Stimulated activated naive CD8-positive, alpha-beta T cell treated with anti-CD3 and anti-CD28 coated beads, Interleukin-15, Interleukin-2, amounts not matched to agents 100 ng/mL and 50 ng/mL, for 24 hours (primary cell): ENCODE results near the gene YARS1.

Source experiments
- H3K27ac Mint-ChIP-seq: one replicate; pipeline ENCODE4 v1.8.0; 2021; ENCODE audit warnings: mild to moderate bottlenecking, mixed read lengths
- H3K27me3 Mint-ChIP-seq: one replicate; pipeline ENCODE4 v1.8.0; 2021; ENCODE audit warnings: mixed read lengths
- H3K36me3 Mint-ChIP-seq: one replicate; pipeline ENCODE4 v1.8.0; 2021; ENCODE audit warnings: low read depth, mixed read lengths
- H3K4me1 Mint-ChIP-seq: one replicate; pipeline ENCODE4 v1.8.0; 2021; ENCODE audit warnings: low read depth, mixed read lengths
- H3K4me3 Mint-ChIP-seq: one replicate; pipeline ENCODE4 v1.8.0; 2021; ENCODE audit warnings: mild to moderate bottlenecking, mixed read lengths
- H3K9me3 Mint-ChIP-seq: one replicate; pipeline ENCODE4 v1.8.0; 2021; ENCODE audit warnings: mixed read lengths

YARS1 gene

DNA sequence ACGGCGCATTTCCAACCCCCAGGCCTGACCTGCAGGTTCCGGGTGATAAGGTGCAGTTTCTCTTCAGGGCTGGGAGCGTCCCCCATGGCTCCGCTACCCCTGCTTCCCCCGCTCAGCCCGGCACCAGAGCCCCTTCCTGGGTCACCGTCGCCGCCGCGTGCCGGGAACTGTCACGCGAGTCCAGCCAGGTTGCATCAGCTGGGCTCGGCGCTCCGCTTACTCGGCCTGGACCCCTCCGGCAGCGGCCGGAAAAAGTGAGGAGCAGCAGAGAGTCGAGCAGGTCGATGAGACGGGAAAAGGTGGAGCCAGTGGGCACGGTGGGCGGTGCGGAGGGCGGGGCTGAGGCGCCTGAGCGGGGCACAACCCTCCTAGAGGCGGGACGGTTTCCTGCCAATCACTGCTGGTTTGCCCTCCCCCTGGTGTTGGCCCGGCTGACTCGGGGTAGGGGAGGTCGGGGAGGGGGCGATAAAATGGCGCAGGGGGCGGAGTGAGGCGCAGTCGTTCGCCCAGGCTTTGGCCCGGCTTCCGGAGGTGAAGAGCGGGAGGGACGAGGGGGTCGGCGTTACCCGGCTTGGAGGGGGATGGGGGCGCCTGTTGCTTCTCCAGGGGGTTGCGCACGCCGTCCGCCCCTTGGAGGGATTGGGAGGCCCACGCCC lies at the start of gene YARS1, which contains the start of gene S100PBP:
Gene YARS1, minus strand, starts transcription at position 200 of the 656 bp plus-strand sequence. Its CDS starts 114 bp downstream, at position 86.
Gene S100PBP, plus strand, starts transcription at position 495 of the 656 bp plus-strand sequence. CDS start 8,447 bp downstream, outside the sequence.
- peaks cover 69% of the 10 kb centered on the region for H3K4me1 Mint-ChIP-seq

DNA sequence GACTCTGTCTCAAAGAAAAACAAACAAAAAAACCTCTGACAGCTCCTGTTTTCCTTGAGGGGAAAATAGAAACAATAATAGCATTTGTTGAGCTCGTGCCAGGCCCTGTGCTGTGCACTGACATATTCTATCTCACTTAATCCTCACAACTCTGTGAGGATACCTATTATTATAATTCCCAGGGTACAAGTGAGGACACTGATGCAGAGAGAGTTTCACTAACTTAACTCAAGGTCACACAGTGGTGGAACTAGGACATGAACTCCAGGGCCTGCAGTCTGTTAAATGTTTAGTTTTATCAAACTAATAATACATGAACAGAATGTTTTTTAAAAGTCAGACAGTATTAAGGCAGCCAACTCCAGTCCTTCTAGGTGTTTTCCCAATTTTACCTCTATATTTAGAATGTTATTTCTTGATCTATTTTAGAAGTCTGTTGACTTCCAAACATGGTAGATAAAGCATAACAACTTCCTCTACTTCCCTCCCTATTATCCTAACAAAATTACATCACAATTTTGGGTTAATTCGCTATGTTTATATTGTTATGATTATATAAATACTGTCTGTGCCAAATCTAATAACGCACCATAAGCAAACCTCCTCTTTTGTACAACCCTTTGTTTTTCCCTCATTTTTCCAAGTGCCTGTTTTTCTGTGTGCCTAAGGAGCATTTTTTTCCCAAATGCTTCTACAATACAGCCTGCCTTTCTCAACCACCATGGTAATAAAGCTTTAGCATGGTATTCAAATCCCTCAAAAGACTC lies 48.7 kb upstream of the YARS1 start:
- H3K27me3 Mint-ChIP-seq, result peaks cover 15% of the 10 kb centered on the region
- peaks cover 22% of the 10 kb centered on the region for H3K36me3 Mint-ChIP-seq
- no peak overlapping the region for H3K27ac Mint-ChIP-seq
- peaks cover 3% of the 10 kb centered on the region for H3K4me1 Mint-ChIP-seq
- no peaks in the 10 kb centered on the region for H3K9me3 Mint-ChIP-seq
- no peak overlapping the region for H3K4me3 Mint-ChIP-seq

More for the DNA sequence above, at the start of gene YARS1, which contains the start of gene S100PBP:
- peak within 1 kb of the TSS; percentile 98 for H3K27ac Mint-ChIP-seq
- H3K27me3 Mint-ChIP-seq, result no peaks in the 10 kb centered on the region
- peaks cover 39% of the 10 kb centered on the region for H3K36me3 Mint-ChIP-seq
- H3K4me3 Mint-ChIP-seq, result peak within 1 kb of the TSS; percentile 97
- H3K9me3 Mint-ChIP-seq, result peaks cover 5% of the 10 kb centered on the region

DNA sequence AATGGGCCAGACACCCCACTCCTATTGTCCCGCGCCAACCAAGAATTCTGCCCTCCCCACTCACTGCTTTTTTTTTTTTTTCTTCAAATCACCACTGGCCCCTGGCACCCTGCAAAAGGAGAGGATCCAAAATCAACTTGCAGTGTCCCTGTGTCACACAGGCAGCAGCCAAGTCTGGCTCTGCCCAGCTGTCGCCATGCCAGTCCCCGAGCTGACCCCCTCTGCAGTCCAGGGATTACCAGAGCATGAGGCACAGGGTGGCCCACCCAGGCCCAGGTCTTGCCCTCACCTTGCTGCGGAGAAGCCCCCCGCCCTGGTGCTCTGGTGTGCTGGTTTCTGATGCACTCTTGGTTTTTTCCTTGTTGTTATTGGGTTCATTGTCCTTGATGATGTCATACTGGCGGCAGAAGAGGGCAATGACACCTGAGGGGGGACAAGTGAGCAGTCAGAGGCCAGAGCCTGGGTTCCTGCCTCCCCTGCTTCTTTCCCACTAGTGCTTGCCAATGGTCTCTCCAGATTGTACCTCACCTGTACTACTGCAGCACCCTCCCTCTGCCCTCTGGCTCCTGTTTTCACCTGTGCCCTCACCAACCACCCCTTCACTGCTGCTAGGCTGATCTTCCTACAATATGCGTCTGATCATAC lies 47.3 kb upstream of the YARS1 start:
- no peaks in the 10 kb centered on the region for H3K4me1 Mint-ChIP-seq
- peaks cover 22% of the 10 kb centered on the region for H3K36me3 Mint-ChIP-seq
- no peaks in the 10 kb centered on the region for H3K9me3 Mint-ChIP-seq

DNA sequence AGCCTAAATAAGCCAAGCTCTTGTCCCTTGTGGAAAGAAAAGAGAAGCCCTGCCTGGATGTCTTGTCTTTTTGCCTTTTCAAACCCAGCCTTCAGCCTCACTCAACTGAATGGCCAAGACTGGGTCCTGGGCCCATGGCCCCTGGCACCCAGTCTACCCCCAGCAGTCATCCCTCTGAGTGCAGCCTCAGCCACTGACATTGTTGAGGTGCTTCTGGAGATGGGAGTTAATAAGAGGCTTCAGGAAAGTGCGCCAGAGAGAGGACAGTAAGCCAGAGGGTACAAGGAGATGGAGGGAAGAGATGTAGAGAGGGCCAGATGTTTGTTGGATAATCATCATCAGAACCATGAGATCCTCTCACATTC lies 46.7 kb upstream of the YARS1 start:
- Mint-ChIP-seq H3K4me1 (no peaks in the 10 kb centered on the region), H3K36me3 (peaks cover 22% of the 10 kb centered on the region), H3K9me3 (no peaks in the 10 kb centered on the region), H3K4me3 (no peak overlapping the region), H3K27ac (no peak overlapping the region), H3K27me3 (no peaks in the 10 kb centered on the region)

More for the DNA sequence above, 47.3 kb upstream of the YARS1 start:
- no peak overlapping the region for H3K27ac Mint-ChIP-seq
- no peak overlapping the region for H3K4me3 Mint-ChIP-seq
- H3K27me3 Mint-ChIP-seq, result peaks cover 6% of the 10 kb centered on the region

DNA sequence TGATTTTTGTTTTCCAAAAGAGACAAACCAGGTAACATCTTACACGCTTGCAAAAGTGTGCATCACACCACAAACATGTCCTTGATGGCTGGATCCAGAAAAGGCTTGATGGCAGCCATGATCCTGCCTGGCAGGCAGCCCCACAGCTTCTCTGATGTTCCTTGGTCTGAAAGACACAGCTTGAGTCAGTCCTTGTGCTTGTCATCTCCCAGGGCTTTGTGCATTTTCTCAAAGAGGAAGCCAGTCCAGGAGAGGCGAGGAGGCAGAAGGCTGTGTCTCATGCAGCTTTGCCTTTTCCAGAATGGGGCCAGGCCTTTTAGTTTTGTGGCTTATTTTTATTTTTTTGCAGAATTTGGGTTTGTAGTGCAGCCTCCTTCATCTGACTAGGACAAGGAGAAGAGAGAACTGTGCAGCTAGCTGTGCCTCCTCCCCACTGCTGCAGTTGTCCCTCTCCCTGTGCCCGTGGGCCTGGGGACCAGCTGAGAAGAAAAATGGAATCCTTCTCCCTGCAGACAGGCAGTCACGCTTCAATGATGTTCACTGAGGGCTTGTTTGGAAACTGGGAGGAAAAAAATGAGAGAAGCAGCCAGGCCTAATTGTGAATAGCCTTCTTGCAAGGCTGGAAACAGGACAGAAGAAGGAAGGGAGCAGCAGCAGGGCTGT lies 46.2 kb upstream of the YARS1 start:
- Mint-ChIP-seq H3K4me3 (no peak overlapping the region), H3K4me1 (no peaks in the 10 kb centered on the region), H3K27ac (no peak overlapping the region), H3K9me3 (no peaks in the 10 kb centered on the region), H3K27me3 (no peaks in the 10 kb centered on the region), H3K36me3 (peaks cover 22% of the 10 kb centered on the region)

DNA sequence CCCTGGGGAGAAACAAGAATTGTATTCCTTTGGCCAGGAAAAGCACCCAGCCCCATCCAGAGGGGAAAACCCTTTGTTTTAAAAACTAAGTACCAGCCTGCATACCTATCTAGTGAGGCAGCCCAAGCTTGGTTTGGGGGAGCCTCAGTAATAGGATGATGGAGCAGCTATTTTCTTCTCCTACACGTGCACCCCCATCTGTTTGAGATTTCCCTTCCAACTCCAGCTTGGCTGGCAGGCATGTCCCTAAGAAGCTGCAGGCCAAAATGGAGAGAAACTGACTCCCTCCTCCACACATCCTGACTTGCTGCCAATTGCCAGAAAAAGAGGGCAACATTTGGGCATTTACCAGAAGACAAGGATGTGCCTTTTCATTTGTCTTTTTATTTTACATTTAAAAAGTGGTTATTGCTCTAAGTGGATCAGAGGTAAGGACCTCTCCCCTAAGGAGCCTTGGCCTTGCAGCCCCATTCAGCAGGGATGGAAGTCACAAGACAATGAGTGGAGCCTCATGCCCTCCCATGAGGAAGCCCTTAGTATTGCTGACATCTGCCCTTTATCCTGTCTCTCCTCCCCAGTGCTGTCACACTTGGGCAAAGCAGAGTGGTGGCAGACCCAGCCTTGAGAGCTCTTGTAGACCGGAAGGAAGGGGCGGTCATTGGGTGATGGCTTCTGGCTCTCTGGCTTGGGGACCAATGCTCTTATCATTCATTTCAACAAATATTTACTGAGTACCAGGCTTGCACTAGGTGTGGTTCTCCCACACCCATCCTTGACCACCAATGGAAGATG lies 44.9 kb upstream of the YARS1 start:
- Mint-ChIP-seq H3K27ac (no peak overlapping the region), H3K4me3 (no peak overlapping the region), H3K36me3 (peaks cover 30% of the 10 kb centered on the region), H3K4me1 (no peaks in the 10 kb centered on the region), H3K27me3 (no peaks in the 10 kb centered on the region), H3K9me3 (no peaks in the 10 kb centered on the region)

DNA sequence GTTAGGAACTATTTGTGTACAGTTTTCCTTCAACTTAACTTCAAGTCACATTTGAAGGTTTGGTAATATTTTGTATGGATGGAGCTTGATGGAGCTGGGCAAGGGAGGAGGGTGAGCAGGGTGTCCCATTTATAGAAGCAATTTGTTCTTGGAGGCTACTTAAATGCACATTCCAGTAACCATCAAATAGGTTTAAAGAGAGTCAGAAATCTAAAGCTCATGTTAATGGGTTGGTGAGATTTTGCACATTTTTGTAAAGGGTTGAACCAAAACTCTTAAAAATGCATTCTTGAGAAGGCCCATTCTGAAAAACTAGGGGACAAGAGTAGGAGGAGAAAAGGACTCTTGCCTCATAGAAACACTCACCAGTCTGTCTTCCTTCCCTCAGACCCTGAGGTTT lies 43.4 kb upstream of the YARS1 start:
- Mint-ChIP-seq H3K36me3 (peaks cover 43% of the 10 kb centered on the region), H3K4me3 (no peak overlapping the region), H3K9me3 (no peaks in the 10 kb centered on the region), H3K27me3 (no peaks in the 10 kb centered on the region), H3K27ac (no peak overlapping the region), H3K4me1 (no peaks in the 10 kb centered on the region)

DNA sequence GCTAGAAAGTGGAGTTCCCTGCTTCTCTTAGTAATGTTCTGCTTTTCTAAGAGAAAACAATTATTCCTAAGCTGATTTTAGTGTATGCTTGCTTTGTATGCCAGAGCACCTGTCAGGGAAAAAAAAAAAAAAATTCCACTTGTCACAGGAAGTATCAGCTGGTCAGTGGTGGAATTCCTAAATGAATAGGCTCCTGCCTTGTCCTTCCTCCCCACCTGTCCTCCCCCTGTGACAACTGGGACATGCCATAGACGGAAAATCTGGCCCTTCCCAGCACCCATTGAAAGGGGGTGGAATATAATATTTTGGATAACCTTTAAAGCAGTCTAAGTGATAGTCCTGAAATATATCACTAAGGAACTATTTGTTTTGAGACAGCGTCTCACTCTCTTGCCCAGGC lies 42.8 kb upstream of the YARS1 start:
- Mint-ChIP-seq H3K9me3 (no peaks in the 10 kb centered on the region), H3K4me3 (no peak overlapping the region), H3K27me3 (no peaks in the 10 kb centered on the region), H3K27ac (no peak overlapping the region), H3K4me1 (no peaks in the 10 kb centered on the region), H3K36me3 (peaks cover 44% of the 10 kb centered on the region)

DNA sequence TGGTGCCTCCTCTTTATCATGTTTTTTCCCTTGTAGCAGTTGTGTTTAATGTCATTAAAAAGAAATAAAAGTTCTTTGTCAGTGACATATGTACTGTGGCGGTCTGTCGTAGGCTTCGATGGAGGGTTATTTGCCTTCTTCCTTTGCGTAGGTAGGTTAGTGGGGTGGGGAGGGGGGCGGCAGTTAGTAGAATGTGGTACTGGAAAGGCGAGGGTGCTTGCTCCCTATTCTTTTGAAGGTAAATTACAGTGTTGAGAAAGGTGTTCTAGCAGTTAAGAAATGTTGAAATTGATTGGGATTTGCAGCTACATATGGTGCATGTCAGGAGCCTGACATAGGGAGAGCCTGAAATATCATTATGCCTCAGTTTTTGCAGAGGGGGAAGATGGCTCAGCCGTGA lies 41.6 kb upstream of the YARS1 start:
- Mint-ChIP-seq H3K9me3 (no peaks in the 10 kb centered on the region), H3K4me1 (no peaks in the 10 kb centered on the region), H3K27ac (no peak overlapping the region), H3K4me3 (no peak overlapping the region), H3K36me3 (peaks cover 52% of the 10 kb centered on the region), H3K27me3 (no peaks in the 10 kb centered on the region)

DNA sequence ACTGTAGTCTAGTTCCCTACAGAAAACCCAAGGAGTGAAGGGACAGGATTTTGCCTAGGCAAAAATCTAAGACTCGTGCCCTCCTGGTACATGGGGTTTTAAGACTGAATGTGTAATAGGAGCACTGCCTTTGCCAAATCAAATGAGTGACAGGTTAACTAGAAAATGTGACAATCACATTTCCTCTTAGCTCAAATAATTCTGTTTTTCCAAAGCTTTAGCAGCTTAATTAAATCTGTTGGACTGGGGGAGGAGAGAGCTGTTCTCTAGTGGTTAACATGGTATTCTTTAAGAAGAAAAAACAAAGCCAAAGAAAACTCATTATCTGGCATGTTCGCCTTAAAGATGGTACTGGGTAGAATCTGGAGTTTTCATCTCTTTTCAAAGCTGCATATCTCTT lies 41.0 kb upstream of the YARS1 start:
- no peak overlapping the region for H3K27ac Mint-ChIP-seq
- no peak overlapping the region for H3K4me3 Mint-ChIP-seq
- H3K4me1 Mint-ChIP-seq, result no peaks in the 10 kb centered on the region
- H3K27me3 Mint-ChIP-seq, result no peaks in the 10 kb centered on the region
- H3K36me3 Mint-ChIP-seq, result peaks cover 53% of the 10 kb centered on the region
- no peaks in the 10 kb centered on the region for H3K9me3 Mint-ChIP-seq

DNA sequence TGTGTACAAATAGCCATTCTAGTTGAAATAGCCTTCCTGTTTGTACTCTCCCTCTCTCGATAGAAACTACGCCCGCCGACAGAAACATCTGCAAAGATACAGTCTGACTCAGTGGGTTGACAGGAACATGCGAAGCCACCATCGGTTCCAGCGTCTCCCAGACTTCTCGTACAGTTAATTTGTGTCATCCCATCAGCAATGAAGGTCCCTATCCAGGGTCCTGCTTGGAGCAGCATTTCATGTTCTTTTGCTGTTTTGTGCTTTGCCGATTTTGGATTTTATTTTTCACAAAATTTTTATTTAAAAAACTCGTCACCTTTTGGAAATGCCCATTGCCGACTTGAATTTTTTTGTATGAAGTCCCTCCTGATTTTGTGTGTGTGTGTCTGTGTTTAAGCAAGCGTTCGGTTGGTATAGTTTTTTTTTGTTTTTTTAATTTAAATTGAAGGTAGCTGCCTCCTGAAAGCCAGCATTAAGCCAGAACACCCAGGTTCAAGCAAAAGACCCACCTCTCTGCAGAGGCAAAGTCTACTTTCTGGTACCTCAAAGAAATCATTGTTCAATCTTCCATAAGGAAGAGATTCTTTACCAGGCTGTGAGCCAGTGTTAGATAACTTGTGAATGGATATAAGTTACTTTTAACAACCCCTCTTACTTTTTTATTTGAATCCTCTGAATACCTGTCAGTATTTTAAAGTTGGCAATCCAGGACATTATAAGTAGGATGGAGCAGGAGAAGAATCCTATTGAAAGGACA lies 38.9 kb upstream of the YARS1 start:
- Mint-ChIP-seq H3K27ac (no peak overlapping the region), H3K9me3 (no peaks in the 10 kb centered on the region), H3K4me1 (no peaks in the 10 kb centered on the region), H3K4me3 (no peak overlapping the region), H3K27me3 (no peaks in the 10 kb centered on the region), H3K36me3 (peaks cover 59% of the 10 kb centered on the region)

DNA sequence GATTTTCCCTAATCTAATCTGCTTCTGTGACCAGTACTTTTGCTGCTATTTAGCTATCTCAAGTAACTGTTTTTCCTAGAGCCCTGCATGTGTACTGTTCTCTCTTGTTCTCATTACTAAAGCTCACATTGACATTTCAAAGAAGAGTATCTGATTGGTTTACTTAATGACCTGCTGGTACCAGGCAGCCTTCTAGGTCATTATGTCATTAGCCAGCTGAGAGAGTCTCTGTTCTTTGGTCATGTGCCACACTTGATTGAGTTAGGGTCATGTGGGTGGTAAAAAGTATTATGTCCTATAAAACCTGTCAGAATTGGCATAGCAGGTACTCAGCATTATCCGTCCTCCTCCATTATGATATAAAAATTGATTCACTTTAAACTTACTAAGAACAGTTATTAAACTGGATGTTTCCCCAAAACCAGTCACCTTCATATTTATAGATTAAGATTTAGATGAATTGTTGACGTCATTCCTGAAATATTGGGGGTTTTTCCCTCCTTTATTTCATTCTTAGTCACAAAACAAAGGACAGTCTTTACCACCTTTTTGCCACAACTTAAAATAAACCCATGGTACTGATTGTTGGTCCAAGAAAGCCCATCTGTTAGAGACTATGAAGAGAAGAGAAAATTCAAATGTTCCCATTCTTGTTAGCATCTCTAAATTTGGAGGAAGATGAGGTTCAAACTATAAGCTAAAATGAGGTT lies 31.4 kb upstream of the YARS1 start:
- no peak overlapping the region for H3K27ac Mint-ChIP-seq
- no peak overlapping the region for H3K4me3 Mint-ChIP-seq
- no peaks in the 10 kb centered on the region for H3K9me3 Mint-ChIP-seq
- peaks cover 46% of the 10 kb centered on the region for H3K36me3 Mint-ChIP-seq
- peaks cover 8% of the 10 kb centered on the region for H3K4me1 Mint-ChIP-seq
- no peaks in the 10 kb centered on the region for H3K27me3 Mint-ChIP-seq

DNA sequence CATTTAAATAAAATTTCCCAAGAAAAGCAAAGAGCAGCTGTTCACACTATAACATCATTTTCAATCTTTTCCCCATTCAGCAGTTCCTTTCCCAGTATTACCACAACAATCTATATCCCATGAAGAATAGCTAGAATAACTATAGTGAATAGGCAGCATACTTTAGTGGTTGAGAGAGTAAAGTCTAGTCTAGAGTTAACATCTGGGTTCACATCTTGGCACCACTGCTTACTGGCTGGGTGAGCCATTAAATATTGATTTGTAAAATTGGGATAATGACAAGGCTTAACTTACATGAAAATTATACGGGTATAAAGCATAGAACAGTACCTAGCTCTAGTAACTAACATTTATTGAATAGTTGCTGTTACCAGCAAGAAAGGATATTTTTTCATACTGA lies 14.7 kb upstream of the YARS1 start:
- Mint-ChIP-seq H3K27ac (no peak overlapping the region), H3K4me3 (no peak overlapping the region), H3K9me3 (no peaks in the 10 kb centered on the region), H3K4me1 (peaks cover 13% of the 10 kb centered on the region), H3K27me3 (no peaks in the 10 kb centered on the region), H3K36me3 (peaks cover 71% of the 10 kb centered on the region)
